Activated T-cell treated with anti-CD3 and anti-CD28 coated beads, Interleukin-2, amount 50 U/mL, for 24 hours (primary cell): Measurements from ENCODE around the gene R3HDM4.

ENCODE experiments used
- DNase-seq: peaks from one replicate; pipeline ENCODE4 v3.0.0-alpha.2; 2020
- H3K27ac Mint-ChIP-seq: 2 replicates; pipeline ENCODE4 v1.8.0; 2020; ENCODE audit warnings: mild to moderate bottlenecking, mixed read lengths
- H3K27me3 Mint-ChIP-seq: 2 replicates; pipeline ENCODE4 v1.8.0; 2020; ENCODE audit warnings: mixed read lengths
- H3K36me3 Mint-ChIP-seq: 2 replicates; pipeline ENCODE4 v1.8.0; 2020; ENCODE audit warnings: low read depth, mixed read lengths
- H3K4me1 Mint-ChIP-seq: 2 replicates; pipeline ENCODE4 v1.8.0; 2020; ENCODE audit warnings: low read depth, mixed read lengths
- H3K4me3 Mint-ChIP-seq: 2 replicates; pipeline ENCODE4 v1.8.0; 2020; ENCODE audit warnings: mild to moderate bottlenecking, moderate library complexity, mixed read lengths
- H3K9me3 Mint-ChIP-seq: 2 replicates; pipeline ENCODE4 v1.8.0; 2020; ENCODE audit warnings: mixed read lengths

The R3HDM4 gene

DNA sequence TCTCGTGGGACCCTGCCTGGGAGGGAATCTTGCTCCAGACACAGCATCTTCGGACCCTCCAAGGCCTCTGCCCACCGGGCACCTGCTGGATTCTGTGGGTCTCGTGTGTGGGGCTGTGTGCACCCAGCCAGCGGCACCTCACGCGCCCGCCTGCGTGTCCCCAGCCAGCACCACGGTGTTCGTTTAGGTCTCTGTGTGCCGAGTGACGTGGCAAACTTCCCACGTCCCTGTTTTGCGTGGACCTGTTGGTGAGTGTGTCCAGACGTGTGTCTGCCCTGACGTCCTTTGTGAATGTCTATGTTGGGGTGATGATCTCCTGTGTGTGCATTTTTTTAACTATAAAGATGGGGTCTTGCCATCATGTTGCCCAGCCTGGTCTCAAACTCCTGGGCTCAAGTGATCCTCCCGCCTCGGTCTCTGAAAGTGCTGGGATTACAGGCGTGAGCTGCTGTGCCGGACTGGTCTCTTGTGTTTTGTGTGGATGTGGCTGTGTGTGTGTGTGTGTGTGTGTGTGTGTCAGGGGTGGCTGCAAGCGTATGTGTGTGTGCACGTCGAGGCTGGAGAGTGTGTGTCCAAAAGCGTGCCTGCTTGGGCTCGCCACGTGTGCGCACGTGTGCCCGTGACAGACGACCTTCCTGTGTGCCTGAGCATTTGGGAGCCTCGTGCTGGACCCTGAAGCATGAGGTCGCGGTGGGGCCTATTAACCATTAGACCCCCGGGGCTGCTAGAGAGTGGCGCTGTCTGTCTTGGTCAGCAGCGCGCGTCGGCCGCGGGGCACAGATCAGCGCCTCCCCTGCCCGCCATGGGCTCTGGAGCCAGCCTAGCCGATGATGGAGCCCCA is 28.5 kb upstream of the R3HDM4 start:
- Mint-ChIP-seq H3K27ac (peak overlapping the region; percentile 52), H3K4me3 (peak overlapping the region; percentile 66), H3K4me1 (peaks cover 33% of the 10 kb centered on the region), H3K36me3 (no peaks in the 10 kb centered on the region), H3K9me3 (no peaks in the 10 kb centered on the region), H3K27me3 (no peaks in the 10 kb centered on the region)
- no peak for DNase-seq

DNA sequence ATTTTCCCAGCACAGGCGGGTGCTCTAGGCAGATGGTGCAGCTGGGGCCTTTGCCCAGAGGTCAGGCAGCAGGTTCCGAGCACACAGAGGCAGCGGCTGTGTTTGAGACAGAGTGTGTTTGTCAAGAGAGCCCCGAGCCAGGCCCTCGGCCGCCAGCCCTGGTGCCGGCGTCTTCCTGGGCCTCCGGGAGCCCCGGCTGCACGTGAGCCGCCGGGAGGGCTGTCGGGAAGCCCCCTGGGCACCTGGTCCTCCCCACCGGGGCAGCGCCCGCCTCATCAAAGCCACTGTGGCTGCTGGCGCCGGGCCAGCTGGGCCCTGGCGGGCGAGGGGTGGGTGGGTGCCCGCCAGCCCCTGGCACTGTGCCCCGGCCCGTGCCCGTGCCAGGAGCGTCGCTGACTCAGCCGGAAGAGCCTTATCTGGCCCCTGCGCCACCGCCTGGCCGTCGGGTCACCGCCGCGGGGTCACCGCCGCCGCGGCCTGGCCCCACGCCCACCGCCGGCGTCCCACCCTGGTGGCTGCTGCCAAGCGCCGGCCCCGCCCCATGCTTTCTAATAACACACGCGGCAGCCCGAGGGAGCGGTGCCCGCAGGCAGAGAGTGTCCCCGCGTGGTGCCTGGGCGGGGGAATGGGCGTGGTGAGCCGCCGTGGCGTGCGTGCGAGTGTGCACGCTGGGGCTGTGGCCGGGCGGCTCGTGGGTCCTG is 27.7 kb upstream of the R3HDM4 start:
- Mint-ChIP-seq H3K27me3 (no peaks in the 10 kb centered on the region), H3K9me3 (no peaks in the 10 kb centered on the region), H3K27ac (peak overlapping the region; percentile 64), H3K4me1 (peaks cover 33% of the 10 kb centered on the region), H3K36me3 (no peaks in the 10 kb centered on the region), H3K4me3 (peak overlapping the region; percentile 66)
- DNase-seq = peak; percentile 79

DNA sequence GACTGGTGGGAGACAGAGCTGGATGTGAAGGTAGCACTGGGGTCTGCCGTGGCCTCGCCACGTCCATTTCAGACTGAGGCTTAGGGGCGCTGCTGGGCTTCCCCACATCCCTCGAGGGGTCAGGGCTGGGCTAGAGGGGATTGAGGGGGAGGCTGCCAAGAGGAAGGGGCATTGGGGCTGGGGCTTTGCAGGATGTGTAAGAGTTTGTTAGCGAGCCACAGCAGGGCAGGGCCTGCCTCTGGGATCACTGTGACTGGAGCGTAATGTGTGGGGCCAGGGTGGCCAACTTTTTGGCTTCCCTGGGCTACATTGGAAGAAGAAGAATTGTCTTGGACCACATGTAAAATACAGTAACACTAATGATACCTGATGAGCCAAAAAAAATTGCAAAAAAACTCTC is 26.9 kb upstream of the R3HDM4 start:
- no peaks in the 10 kb centered on the region for H3K36me3 Mint-ChIP-seq
- peaks cover 33% of the 10 kb centered on the region for H3K4me1 Mint-ChIP-seq
- H3K4me3 Mint-ChIP-seq = peak overlapping the region; percentile 59
- no peaks in the 10 kb centered on the region for H3K27me3 Mint-ChIP-seq
- no peaks in the 10 kb centered on the region for H3K9me3 Mint-ChIP-seq
- DNase-seq = no peak
- peak overlapping the region; percentile 64 for H3K27ac Mint-ChIP-seq

DNA sequence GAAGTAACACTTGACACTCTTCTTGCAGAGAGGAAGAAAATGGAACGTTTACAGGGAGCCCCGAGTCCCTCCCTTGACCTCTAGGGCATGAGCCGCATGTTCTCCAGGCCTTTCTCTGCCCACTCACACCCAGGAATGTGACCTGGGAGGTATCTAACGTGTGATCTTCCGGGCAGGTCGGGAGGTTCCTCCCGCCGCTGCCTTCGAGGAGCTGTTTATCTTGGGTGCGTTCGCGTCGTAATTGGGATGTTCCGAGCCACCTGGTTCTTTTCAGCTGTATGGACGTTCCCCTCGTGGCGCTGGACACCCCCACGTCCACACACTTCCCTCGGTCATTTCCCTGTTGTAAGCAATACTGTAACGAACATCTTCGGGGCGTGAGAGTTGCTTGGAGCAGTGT is 26.4 kb upstream of the R3HDM4 start:
- Mint-ChIP-seq H3K36me3 (no peaks in the 10 kb centered on the region), H3K4me3 (no peak overlapping the region)

DNA sequence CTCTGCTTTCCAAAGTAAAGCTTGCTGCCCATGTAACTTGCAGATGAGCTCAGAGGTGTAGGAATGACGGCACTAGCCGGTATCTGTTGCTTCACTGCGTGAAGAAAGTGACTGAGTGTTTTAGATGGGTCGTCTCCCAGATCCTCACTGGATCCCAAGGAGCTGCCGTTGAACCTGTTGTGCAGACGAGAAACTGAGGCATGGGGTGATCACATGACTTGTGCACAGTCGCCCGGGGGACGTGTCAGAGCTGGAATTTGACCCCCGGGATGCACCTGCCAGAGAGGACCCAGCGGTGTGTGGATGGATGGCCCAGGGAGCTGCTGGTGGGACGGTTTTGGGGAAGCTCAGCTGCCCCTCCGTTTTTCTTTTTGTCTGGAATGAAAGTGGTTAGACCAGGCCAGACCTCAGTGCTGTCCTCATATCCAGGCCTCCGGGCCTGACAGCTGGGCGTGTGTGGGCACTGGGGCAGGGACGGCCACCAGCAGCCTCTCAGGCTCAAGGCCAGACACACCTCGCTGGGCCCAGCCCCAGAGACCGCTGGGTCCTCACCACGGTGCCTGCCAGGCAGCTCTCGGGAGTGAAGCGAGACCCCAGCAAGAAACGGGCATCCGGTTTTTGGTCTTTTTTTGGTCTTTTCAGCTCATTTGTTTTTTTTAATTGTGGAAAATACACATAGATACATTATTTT is 25.4 kb upstream of the R3HDM4 start:
- Mint-ChIP-seq H3K4me1 (peaks cover 35% of the 10 kb centered on the region), H3K27me3 (no peaks in the 10 kb centered on the region), H3K4me3 (no peak overlapping the region), H3K9me3 (no peaks in the 10 kb centered on the region), H3K27ac (no peak overlapping the region), H3K36me3 (no peaks in the 10 kb centered on the region)
- no peak for DNase-seq

More for the DNA sequence above, 26.4 kb upstream of the R3HDM4 start:
- Mint-ChIP-seq H3K4me1 (peaks cover 33% of the 10 kb centered on the region), H3K27me3 (no peaks in the 10 kb centered on the region), H3K27ac (no peak overlapping the region), H3K9me3 (no peaks in the 10 kb centered on the region)
- no peak for DNase-seq

DNA sequence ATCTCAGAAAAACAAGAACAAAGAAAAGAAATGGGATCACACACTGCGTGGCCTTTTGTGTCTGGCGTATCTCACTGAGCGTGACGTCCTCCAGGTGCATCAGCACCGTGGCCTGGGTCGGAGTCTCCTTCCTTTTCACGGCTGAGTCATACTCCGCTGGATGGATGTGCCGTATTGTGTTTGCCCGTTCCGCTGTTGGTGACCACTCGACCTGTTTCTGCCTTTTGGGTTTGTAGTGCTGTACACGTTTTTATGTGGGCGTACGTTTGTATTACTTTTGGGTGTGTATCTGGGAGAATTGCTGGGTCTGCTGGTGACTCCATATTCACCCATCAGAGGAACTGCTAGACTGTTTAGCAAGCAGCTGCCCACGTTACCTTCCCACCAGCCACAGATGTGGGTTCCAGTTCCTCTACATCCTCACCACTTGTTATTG is 24.3 kb upstream of the R3HDM4 start:
- DNase-seq = peak; percentile 57
- H3K4me3 Mint-ChIP-seq = no peak overlapping the region
- H3K9me3 Mint-ChIP-seq = no peaks in the 10 kb centered on the region
- H3K27me3 Mint-ChIP-seq = no peaks in the 10 kb centered on the region
- peaks cover 41% of the 10 kb centered on the region for H3K4me1 Mint-ChIP-seq
- H3K27ac Mint-ChIP-seq = peak overlapping the region; percentile 65
- no peaks in the 10 kb centered on the region for H3K36me3 Mint-ChIP-seq

DNA sequence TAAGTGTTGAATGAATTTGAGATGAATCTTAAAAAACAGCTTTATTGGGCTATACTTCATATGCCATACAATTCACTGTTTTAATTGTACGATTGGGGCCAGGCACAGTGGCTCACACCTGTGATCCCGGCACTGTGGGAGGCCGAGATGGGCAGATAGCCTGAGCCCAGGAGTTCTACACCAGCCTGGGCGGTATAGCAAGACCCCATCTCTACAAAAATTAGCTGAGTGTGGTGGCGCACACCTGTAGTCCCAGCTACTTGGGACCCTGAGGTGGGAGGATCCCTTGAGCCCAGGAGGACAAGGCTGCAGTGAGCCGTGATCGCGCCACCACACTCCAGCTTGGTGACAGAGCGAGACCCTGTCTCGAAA is 23.1 kb upstream of the R3HDM4 start:
- peaks cover 39% of the 10 kb centered on the region for H3K4me1 Mint-ChIP-seq
- H3K27me3 Mint-ChIP-seq = no peaks in the 10 kb centered on the region
- no peaks in the 10 kb centered on the region for H3K36me3 Mint-ChIP-seq
- H3K4me3 Mint-ChIP-seq = no peak overlapping the region
- no peak overlapping the region for H3K27ac Mint-ChIP-seq
- no peak for DNase-seq
- no peaks in the 10 kb centered on the region for H3K9me3 Mint-ChIP-seq

DNA sequence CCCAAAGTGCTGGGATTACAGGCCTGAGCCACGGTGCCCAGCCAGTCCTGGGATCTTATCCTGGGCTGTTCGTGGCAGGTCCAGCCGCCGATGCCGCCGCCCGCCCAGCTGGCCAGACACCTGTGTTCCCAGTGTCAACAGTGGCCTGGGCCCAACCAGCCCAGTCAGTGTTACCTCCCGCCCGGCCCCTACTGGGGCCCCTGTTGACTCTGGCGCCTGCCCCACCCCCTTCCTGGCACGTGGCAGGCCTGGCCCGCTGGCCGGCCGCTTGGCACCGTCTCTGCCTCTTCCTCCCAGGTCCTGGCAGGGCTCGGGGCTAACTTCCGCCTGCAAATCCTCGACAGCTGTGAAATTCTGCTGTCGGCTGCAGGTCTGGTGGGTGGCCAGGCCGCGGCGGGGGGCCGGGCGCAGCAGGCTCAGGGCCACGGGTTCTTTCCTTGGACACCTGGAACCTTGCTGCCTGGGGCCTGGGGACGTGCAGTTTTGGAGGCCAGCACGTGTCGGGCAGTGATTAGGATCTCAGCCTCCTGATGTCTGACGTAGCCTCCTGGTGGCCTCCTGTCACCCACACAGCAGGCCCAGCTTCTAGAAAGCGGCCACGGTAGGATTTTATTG is 22.0 kb upstream of the R3HDM4 start:
- Mint-ChIP-seq H3K36me3 (peaks cover 3% of the 10 kb centered on the region), H3K27me3 (no peaks in the 10 kb centered on the region), H3K9me3 (no peaks in the 10 kb centered on the region), H3K27ac (no peak overlapping the region), H3K4me3 (no peak overlapping the region), H3K4me1 (peaks cover 33% of the 10 kb centered on the region)
- no peak for DNase-seq

DNA sequence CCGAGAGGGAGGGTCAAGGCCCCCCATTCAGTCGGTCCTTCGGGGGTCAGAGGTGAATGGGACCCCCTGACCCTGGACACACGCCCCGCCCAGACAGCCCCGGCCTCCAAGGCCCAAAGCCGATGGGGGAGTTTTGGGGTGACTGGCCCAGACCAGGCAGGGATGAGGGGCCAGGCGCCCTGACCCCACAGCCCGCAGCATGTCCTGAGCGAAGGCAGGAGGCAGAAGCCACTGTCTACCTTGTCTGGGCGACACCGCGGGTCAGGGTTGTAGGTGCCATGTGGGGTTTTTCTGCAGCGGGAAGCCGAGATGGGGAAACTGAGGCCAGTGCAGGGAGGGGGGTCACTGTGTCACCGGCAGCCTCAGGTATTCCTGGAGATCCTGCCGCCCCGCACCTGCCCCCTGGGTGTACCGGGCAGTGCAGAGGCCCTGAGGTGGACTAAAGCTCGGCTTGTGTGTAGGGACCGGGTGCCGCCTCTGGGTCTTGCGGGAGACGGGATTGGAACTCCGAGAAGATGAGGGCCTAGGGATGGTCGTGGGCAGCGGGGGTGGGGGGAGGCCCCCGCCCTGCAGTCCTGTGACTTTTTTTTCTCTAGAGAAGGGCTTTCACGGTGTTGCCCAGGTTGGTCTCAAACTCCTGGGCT is 21.3 kb upstream of the R3HDM4 start:
- no peaks in the 10 kb centered on the region for H3K9me3 Mint-ChIP-seq
- peaks cover 5% of the 10 kb centered on the region for H3K36me3 Mint-ChIP-seq
- no peak overlapping the region for H3K4me3 Mint-ChIP-seq
- no peak overlapping the region for H3K27ac Mint-ChIP-seq
- no peaks in the 10 kb centered on the region for H3K27me3 Mint-ChIP-seq
- no peak for DNase-seq
- peaks cover 27% of the 10 kb centered on the region for H3K4me1 Mint-ChIP-seq

DNA sequence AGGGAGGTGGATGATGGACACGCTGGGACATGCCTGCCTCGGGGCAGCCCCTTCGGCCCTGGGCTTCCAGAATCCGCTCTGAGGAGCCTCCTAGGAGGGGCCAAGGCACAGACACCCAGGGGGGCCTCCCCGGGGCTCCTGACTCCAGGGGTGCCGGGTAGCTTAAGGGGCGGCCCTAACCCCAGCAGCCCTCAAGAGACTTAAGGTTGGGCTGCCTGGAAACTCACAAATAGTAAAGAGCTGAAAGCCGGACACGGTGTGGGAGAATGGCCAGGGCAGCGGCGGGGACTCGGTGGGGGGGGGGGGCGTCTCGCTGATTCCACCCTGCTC is 20.5 kb upstream of the R3HDM4 start:
- H3K27me3 Mint-ChIP-seq = no peaks in the 10 kb centered on the region
- no peak for DNase-seq
- H3K9me3 Mint-ChIP-seq = no peaks in the 10 kb centered on the region
- H3K4me1 Mint-ChIP-seq = peaks cover 25% of the 10 kb centered on the region
- H3K36me3 Mint-ChIP-seq = peaks cover 5% of the 10 kb centered on the region
- H3K4me3 Mint-ChIP-seq = no peak overlapping the region
- H3K27ac Mint-ChIP-seq = no peak overlapping the region

DNA sequence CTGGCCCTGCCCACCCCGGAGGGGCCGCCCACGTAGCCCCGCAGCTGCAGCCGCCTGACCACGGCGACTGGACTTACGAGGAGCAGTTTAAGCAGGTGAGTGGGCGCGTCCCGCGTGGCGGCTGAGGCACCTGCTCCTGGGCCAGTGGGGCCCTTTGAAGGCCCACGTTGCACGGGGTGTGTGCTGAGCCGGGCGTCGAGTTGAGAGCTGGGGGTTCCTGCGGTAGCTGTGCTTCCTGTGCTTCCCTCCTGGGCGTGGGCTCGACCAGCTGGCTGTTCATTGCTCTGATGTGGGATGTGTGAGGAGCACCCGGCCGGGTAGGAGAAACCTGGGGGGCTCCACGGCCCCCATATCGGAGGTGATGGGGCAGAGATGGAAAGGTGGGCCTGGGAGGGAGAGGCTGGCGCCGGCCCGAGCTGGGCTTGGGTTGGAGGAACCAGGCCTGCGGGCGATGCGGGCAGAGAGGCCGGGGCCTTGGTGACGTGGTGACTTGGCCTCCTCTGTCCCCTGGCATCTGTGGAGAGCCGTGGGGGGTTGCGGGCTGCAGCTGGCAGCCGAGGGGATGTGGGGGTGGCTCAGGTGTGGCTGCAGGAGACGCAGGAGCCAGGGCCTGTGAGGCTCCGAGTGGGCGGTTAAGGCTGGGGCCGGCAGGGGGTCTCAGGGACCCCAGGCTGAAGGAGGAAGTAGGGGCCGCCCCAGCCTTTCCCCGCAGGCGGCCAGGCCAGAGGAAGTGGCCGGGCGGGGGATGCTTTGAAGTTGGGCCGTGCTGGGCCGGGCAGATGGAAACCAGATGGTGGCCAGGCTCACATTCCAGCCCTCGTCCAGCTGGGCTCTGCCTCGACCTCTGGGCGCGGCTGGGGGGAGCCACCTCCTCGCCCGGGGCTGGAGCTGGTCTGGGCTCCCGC is 19.9 kb upstream of the R3HDM4 start:
- peaks cover 5% of the 10 kb centered on the region for H3K36me3 Mint-ChIP-seq
- peaks cover 18% of the 10 kb centered on the region for H3K4me1 Mint-ChIP-seq
- peak; percentile 54 for DNase-seq

DNA sequence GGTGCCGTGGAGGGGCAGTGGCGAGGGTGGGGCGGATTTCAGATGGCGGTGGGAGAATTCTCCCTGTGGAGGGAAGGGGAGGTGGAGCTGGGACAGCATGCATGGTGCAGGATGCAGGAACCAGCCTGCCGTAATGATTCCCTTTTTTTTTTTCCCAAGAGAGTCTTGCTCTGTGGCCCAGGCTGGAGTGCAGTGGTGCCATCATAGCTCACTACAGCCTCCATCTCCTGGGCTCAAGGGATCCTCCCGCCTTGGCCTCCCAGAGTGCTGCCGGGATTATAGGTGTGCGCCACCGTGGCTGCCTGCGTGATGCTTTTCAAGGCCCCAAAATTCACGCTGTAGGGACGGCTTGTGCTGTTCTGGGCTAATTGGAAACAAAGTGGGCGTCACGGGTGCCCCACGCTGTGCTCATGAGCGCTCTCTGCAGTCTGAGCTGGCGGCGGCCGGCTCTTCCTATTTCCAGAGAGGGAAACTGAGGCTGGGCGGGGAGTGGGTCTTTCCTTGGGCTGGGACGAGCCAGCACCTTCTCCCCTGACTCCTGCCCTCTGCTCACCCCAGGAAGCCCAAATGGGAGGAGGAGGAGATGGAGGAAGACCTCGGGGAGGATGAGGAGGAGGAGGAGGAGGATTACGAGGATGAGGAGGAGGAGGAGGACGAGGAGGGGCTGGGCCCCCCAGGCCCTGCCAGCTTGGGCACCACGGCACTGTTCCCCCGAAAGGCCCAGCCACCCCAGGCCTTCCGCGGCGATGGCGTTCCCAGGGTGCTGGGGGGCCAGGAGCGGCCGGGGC is 19.0 kb upstream of the R3HDM4 start:
- Mint-ChIP-seq H3K36me3 (peaks cover 5% of the 10 kb centered on the region), H3K27ac (no peak overlapping the region), H3K9me3 (no peaks in the 10 kb centered on the region), H3K4me1 (peaks cover 13% of the 10 kb centered on the region), H3K4me3 (no peak overlapping the region), H3K27me3 (no peaks in the 10 kb centered on the region)
- no peak for DNase-seq

More for the DNA sequence above, 19.9 kb upstream of the R3HDM4 start:
- peak overlapping the region; percentile 39 for H3K4me3 Mint-ChIP-seq
- H3K27me3 Mint-ChIP-seq = no peaks in the 10 kb centered on the region
- no peaks in the 10 kb centered on the region for H3K9me3 Mint-ChIP-seq
- no peak overlapping the region for H3K27ac Mint-ChIP-seq

DNA sequence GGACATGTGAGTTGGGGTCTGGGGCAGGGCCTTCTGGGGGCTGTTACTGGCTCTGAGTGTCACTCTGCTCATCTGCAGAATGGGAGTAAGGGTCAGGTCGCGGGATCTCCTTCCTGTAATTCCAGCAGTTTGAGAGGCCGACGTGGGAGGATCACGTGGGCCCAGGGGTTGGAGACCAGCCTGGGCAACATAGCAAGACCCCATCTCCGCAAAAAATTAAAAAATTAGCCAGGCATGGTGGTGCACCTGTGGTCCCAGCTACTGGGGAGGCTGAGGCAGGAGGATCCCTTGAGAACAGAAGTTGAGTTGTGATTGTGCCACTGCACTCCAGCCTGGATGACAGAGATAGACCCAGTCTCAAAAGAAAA is 16.9 kb upstream of the R3HDM4 start:
- Mint-ChIP-seq H3K9me3 (no peaks in the 10 kb centered on the region), H3K27me3 (no peaks in the 10 kb centered on the region), H3K27ac (no peak overlapping the region), H3K4me1 (peaks cover 13% of the 10 kb centered on the region), H3K36me3 (peaks cover 5% of the 10 kb centered on the region), H3K4me3 (no peak overlapping the region)
- no peak for DNase-seq
